HepG2 (cell line): ENCODE data around the gene THADA. TPM values are rescaled to one million over a fixed set of nuclear protein-coding genes. Genes with fewer than 3 reads are reported as not detected.

Experiments
- DR1 ChIP-seq: sonication (generic); formaldehyde crosslinking; IDR thresholded peaks from 2 replicates; pipeline ENCODE4 v1.8.0; 2021; ENCODE audit warnings: mild to moderate bottlenecking, missing genetic modification reagents, inconsistent platforms
- HDAC1 ChIP-seq: sonication (generic); formaldehyde crosslinking; IDR thresholded peaks from 2 replicates; pipeline ENCODE4 v1.5.1; 2020; ENCODE audit warnings: mild to moderate bottlenecking, missing genetic modification reagents
- KDM2A ChIP-seq: sonication (generic); formaldehyde crosslinking; IDR thresholded peaks from 2 replicates; pipeline ENCODE4 v1.4.0; 2020; ENCODE audit warnings: low read depth, missing genetic modification reagents, borderline replicate concordance
- KLF13 ChIP-seq: sonication (generic); formaldehyde crosslinking; IDR thresholded peaks from 2 replicates; pipeline ENCODE4 v1.4.0; 2020; ENCODE audit warnings: mild to moderate bottlenecking, missing genetic modification reagents
- KLF9 ChIP-seq: IDR thresholded peaks from 2 replicates; pipeline ENCODE4 v1.6.1; 2016; ENCODE audit warnings: low read depth
- MED8 ChIP-seq: sonication (generic); formaldehyde crosslinking; IDR thresholded peaks from 2 replicates; pipeline ENCODE4 v1.8.1; 2023; ENCODE audit warnings: mild to moderate bottlenecking, missing genetic modification reagents; ENCODE audit not compliant: insufficient replicate concordance
- MTA3 ChIP-seq: sonication (generic); formaldehyde crosslinking; IDR thresholded peaks from 2 replicates; pipeline ENCODE4 v1.4.0; 2020; ENCODE audit warnings: missing genetic modification reagents
- MYNN ChIP-seq: sonication (generic); formaldehyde crosslinking; IDR thresholded peaks from 2 replicates; pipeline ENCODE4 v1.4.0; 2020; ENCODE audit warnings: mild to moderate bottlenecking, low read depth, missing genetic modification reagents
- NFIB ChIP-seq: sonication (generic); formaldehyde crosslinking; IDR thresholded peaks from 2 replicates; pipeline ENCODE4 v1.9.0; 2021; ENCODE audit warnings: missing genetic modification reagents, mild to moderate bottlenecking, borderline replicate concordance
- PBX3 ChIP-seq: sonication (generic); formaldehyde crosslinking; IDR thresholded peaks from 2 replicates; pipeline ENCODE4 v1.8.1; 2023; ENCODE audit warnings: missing genetic modification reagents, inconsistent platforms, borderline replicate concordance
- PLRG1 ChIP-seq: fragments of 450-650 bp; conservative IDR thresholded peaks from 2 replicates; pipeline ENCODE4 v1.6.1; 2016
- POLR2AphosphoS5 ChIP-seq: IDR thresholded peaks from 2 replicates; pipeline ENCODE4 v1.6.1; 2012; ENCODE audit warnings: low read depth, low read length
- POLR2G ChIP-seq: fragments of 200-400 bp; formaldehyde crosslinking; IDR thresholded peaks from 2 replicates; pipeline ENCODE4 v1.6.1; 2018; ENCODE audit warnings: mild to moderate bottlenecking, low read depth, low read length, moderate library complexity
- SIN3A ChIP-seq: IDR thresholded peaks from 2 replicates; pipeline ENCODE4 v1.6.1; 2011; ENCODE audit warnings: low read depth, mild to moderate bottlenecking, control low read depth, low read length, borderline replicate concordance
- SKI ChIP-seq: fragments of 450-650 bp; IDR thresholded peaks from one replicate; pipeline ENCODE4 v1.6.1; 2018; ENCODE audit warnings: mild to moderate bottlenecking; ENCODE audit not compliant: partially characterized antibody
- SPEN ChIP-seq: sonication (generic); formaldehyde crosslinking; IDR thresholded peaks from 2 replicates; pipeline ENCODE4 v1.5.1; 2020; ENCODE audit warnings: low read depth, mild to moderate bottlenecking, missing genetic modification reagents
- ZNF17 ChIP-seq: sonication (generic); formaldehyde crosslinking; IDR thresholded peaks from 2 replicates; pipeline ENCODE4 v1.5.0; 2020; ENCODE audit warnings: mild to moderate bottlenecking, missing genetic modification reagents
- ZNF235 ChIP-seq: sonication (generic); formaldehyde crosslinking; IDR thresholded peaks from 2 replicates; pipeline ENCODE4 v1.8.1; 2023; ENCODE audit warnings: mild to moderate bottlenecking, missing genetic modification reagents, borderline replicate concordance
- ZNF44 ChIP-seq: sonication (generic); formaldehyde crosslinking; IDR thresholded peaks from 2 replicates; pipeline ENCODE4 v1.5.1; 2020; ENCODE audit warnings: mild to moderate bottlenecking, missing genetic modification reagents
- ZNF530 ChIP-seq: sonication (generic); formaldehyde crosslinking; IDR thresholded peaks from 2 replicates; pipeline ENCODE4 v1.5.0; 2020; ENCODE audit warnings: low read depth, mild to moderate bottlenecking, missing genetic modification reagents
- ZNF652 ChIP-seq: IDR thresholded peaks from 2 replicates; pipeline ENCODE4 v1.6.1; 2016; ENCODE audit warnings: low read depth, borderline replicate concordance
- ZNF678 ChIP-seq: sonication (generic); formaldehyde crosslinking; IDR thresholded peaks from 2 replicates; pipeline ENCODE4 v1.4.0; 2020; ENCODE audit warnings: mild to moderate bottlenecking, missing genetic modification reagents
- ZNF772 ChIP-seq: sonication (generic); formaldehyde crosslinking; IDR thresholded peaks from 2 replicates; pipeline ENCODE4 v1.5.0; 2020; ENCODE audit warnings: mild to moderate bottlenecking, missing genetic modification reagents
- ZNF841 ChIP-seq: sonication (generic); formaldehyde crosslinking; IDR thresholded peaks from 2 replicates; pipeline ENCODE4 v1.8.1; 2023; ENCODE audit warnings: missing genetic modification reagents, borderline replicate concordance
- ZNF878 ChIP-seq: sonication (generic); formaldehyde crosslinking; IDR thresholded peaks from 2 replicates; pipeline ENCODE4 v1.8.1; 2023; ENCODE audit warnings: mild to moderate bottlenecking, missing genetic modification reagents, moderate library complexity
- polyA plus RNA-seq, 8 experiments: library from polyadenylated mRNA; depleted of rRNA in 3 of 8; stranded (reverse) in 7 of 8; unstranded in 1 of 8; fragments of >200 nt; fragmentation: Illumina TruSeq in 4 of 8; extraction: Trizol in 4 of 8; gene quantifications; 2 replicates each; pipeline versions ENCODE4 v1.2.1 to v1.2.3, GENCODE V29; 2011 to 2016; ENCODE audit warnings: low read depth in 4 of 8, missing spikeins in 1 of 8, mixed read lengths in 1 of 8; ENCODE audit not compliant: insufficient read depth in 1 of 8
- total RNA-seq, 5 experiments: library from RNA; depleted of rRNA; stranded (reverse); fragments of >200 nt; fragmentation: Illumina TruSeq; extraction: Trizol; gene quantifications; 2 replicates each; pipeline ENCODE4 v1.2.3, GENCODE V29; 2016; ENCODE audit warnings: low read depth in 1 of 5
- TF ChIP-seq, protein P1 (sequence below): sonication (generic); formaldehyde crosslinking; IDR thresholded peaks from 2 replicates; pipeline ENCODE4 v1.4.0; 2020; ENCODE audit warnings: missing genetic modification reagents, mild to moderate bottlenecking, borderline replicate concordance
- TF ChIP-seq, protein P2 (sequence below): sonication (generic); formaldehyde crosslinking; IDR thresholded peaks from 2 replicates; pipeline ENCODE4 v1.4.0; 2020; ENCODE audit warnings: mild to moderate bottlenecking, missing genetic modification reagents
- TF ChIP-seq, protein P3 (sequence below): sonication (generic); formaldehyde crosslinking; IDR thresholded peaks from 2 replicates; pipeline ENCODE4 v1.5.0; 2020; ENCODE audit warnings: missing genetic modification reagents

Gene THADA
- total and polyA plus RNA-seq, 2 of the 13 experiments (the other 11 are each of a cell fraction or from before 2014, with no cell fraction given): 12.7 to 21.7 TPM

- TF ChIP-seq ZNF530 (CRISPR knock-in tag) (no peak), SIN3A (no peak), SKI (no peak), HDAC1 (CRISPR knock-in tag) (peak; percentile 62), ZNF44 (CRISPR knock-in tag) (no peak), KLF13 (CRISPR knock-in tag) (no peak), MED8 (CRISPR knock-in tag) (no peak), MTA3 (CRISPR knock-in tag) (no peak), ZNF235 (no peak), KDM2A (CRISPR knock-in tag) (no peak), KLF9 (CRISPR knock-in tag) (no peak), ZNF772 (peak; percentile 49; the same call in 1 of the 2 replicates), ZNF678 (no peak), SPEN (no peak), ZNF878 (CRISPR knock-in tag) (no peak), POLR2AphosphoS5 (no peak), ZNF841 (CRISPR knock-in tag) (no peak), ZNF17 (CRISPR knock-in tag) (no peak), MYNN (CRISPR knock-in tag) (no peak), ZNF652 (no peak), PLRG1 (no peak), POLR2G (no peak), PBX3 (CRISPR knock-in tag) (no peak), DR1 (CRISPR knock-in tag) (no peak), NFIB (CRISPR knock-in tag) (no peak)
- TF ChIP-seq, protein P1, sequence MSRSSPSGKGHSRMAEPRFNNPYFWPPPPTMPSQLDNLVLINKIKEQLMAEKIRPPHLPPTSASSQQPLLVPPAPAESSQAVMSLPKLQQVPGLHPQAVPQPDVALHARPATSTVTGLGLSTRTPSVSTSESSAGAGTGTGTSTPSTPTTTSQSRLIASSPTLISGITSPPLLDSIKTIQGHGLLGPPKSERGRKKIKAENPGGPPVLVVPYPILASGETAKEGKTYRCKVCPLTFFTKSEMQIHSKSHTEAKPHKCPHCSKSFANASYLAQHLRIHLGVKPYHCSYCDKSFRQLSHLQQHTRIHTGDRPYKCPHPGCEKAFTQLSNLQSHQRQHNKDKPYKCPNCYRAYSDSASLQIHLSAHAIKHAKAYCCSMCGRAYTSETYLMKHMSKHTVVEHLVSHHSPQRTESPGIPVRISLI (CRISPR knock-in tag): no peak
- TF ChIP-seq, protein P2, sequence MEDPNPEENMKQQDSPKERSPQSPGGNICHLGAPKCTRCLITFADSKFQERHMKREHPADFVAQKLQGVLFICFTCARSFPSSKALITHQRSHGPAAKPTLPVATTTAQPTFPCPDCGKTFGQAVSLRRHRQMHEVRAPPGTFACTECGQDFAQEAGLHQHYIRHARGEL (CRISPR knock-in tag): no peak
- TF ChIP-seq, protein P3, sequence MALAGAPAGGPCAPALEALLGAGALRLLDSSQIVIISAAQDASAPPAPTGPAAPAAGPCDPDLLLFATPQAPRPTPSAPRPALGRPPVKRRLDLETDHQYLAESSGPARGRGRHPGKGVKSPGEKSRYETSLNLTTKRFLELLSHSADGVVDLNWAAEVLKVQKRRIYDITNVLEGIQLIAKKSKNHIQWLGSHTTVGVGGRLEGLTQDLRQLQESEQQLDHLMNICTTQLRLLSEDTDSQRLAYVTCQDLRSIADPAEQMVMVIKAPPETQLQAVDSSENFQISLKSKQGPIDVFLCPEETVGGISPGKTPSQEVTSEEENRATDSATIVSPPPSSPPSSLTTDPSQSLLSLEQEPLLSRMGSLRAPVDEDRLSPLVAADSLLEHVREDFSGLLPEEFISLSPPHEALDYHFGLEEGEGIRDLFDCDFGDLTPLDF (CRISPR knock-in tag): no peak
Observed at GRCh38 chr2:43332653-43333052, 263.2 kb downstream of the THADA start (continued).
